HAP-1 (cell line): ENCODE results near the gene HIBADH.
A peak's percentile ranks its signal among the peaks of the same experiment; 100 is the strongest.

Source experiments
- DNase-seq, 2 experiments: peaks; one replicate each; pipeline ENCODE4 v3.0.0-alpha.2; 2016 to 2020; ENCODE audit warnings: low spot score in 2 of 2
- H3K27me3 ChIP-seq: fragments of 250-450 bp; sonication (Bioruptor Pico); 2 replicates; pipeline ENCODE4 v1.5.1; 2020; ENCODE audit warnings: low read depth, mild to moderate bottlenecking, moderate library complexity
- H3K36me3 ChIP-seq: fragments of 250-450 bp; sonication (Bioruptor Pico); replicated peaks from 2 replicates; pipeline ENCODE4 v1.5.1; 2020; ENCODE audit warnings: mild to moderate bottlenecking
- H3K4me1 ChIP-seq: fragments of 250-450 bp; sonication (Bioruptor Pico); 2 replicates; pipeline ENCODE4 v1.5.1; 2020; ENCODE audit warnings: mild to moderate bottlenecking
- H3K4me3 ChIP-seq: fragments of 250-450 bp; sonication (Bioruptor Pico); 2 replicates; pipeline ENCODE4 v1.5.1; 2020; ENCODE audit warnings: mild to moderate bottlenecking, moderate library complexity
- H3K9me3 ChIP-seq: fragments of 250-450 bp; sonication (Bioruptor Pico); 2 replicates; pipeline ENCODE4 v1.5.1; 2020; ENCODE audit warnings: mild to moderate bottlenecking, moderate library complexity
- in situ Hi-C: fragments of 300-500 bp; cut with MboI; formaldehyde crosslinking; loops from 3 replicates; pipeline ENCODE4 v1.14.3; 2020; ENCODE audit warnings: low sequenced_read_pairs, inconsistent platforms, mixed read lengths

Gene HIBADH

DNA sequence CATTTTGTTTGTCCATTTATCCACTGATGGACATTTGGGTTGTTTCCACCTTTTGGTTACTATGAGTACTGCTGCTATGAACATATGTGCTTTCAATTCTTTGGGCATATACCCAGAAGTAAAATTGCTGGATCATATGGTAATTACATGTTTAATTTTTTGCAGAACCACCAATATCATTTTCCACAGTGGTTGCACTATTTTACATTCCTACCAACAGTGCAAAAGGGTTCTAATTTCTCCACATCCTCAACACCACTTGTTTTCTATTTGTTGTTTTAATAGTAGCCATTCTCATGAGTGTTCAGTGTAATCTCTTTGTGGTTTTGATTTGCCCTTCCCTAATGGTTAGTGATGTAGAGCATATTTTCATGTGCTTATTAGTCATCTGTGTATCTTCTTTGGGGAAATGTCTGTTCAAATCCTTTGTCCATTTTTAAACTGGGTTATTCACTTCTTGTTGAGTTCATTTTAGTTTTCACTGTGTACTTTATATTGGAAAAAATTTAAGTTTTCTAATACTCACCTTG is 101.9 kb downstream of the HIBADH start:
- Histone ChIP-seq H3K9me3 (no peaks in the 10 kb centered on the region), H3K27me3 (no peaks in the 10 kb centered on the region), H3K4me3 (no peak overlapping the region), H3K36me3 (no peaks in the 10 kb centered on the region), H3K4me1 (no peaks in the 10 kb centered on the region)
- in situ Hi-C loops, result no loop called here
- DNase-seq, result no peak

DNA sequence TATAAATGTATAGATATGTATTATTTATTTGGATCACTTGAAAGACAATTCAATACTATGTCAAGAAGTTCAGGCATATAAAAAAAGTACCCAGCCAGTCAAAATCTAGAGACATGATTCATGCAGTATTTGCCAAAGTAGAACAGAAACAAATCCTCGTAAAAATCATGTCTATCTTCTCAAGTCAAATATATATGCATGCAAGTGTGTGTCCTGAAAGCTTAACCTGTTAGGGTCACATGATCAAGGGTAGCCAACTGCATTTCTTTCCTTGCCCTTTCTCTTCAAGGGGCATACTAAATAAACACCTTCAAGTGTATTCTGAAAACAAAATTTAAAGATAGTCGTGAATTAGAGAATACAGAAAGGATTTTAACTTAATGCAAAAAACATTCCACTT is 107.0 kb downstream of the HIBADH start:
- Histone ChIP-seq H3K27me3 (no peaks in the 10 kb centered on the region), H3K4me1 (peaks cover 47% of the 10 kb centered on the region), H3K36me3 (no peaks in the 10 kb centered on the region), H3K4me3 (no peak overlapping the region), H3K9me3 (no peaks in the 10 kb centered on the region)
- in situ Hi-C loops, result no loop called here
- DNase-seq, result no peak

DNA sequence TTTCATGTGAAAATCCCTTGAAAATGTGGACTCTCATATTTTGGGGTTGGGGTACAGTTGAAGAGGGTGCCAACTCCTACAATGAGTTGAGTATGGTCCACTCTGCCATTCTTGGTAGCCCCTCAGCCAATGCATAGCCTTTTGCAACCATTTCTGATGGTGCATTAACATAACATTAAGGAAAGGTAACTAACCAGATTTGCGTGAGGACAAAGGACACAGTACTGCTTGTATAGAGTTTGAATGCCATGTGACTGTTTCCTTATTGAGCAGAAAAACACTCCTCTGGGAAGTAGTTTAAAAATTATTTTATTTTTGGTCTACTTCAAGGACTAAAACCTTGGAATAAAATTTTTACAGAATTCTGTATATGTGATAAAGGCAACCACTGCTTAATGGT is 107.9 kb downstream of the HIBADH start:
- peak in 1 of 2 experiments; percentile 55 for DNase-seq
- peaks cover 55% of the 10 kb centered on the region for H3K4me1 ChIP-seq
- H3K9me3 ChIP-seq, result no peaks in the 10 kb centered on the region
- H3K36me3 ChIP-seq, result no peaks in the 10 kb centered on the region
- H3K27me3 ChIP-seq, result no peaks in the 10 kb centered on the region
- H3K4me3 ChIP-seq, result no peak overlapping the region
- in situ Hi-C loops, result no loop called here

DNA sequence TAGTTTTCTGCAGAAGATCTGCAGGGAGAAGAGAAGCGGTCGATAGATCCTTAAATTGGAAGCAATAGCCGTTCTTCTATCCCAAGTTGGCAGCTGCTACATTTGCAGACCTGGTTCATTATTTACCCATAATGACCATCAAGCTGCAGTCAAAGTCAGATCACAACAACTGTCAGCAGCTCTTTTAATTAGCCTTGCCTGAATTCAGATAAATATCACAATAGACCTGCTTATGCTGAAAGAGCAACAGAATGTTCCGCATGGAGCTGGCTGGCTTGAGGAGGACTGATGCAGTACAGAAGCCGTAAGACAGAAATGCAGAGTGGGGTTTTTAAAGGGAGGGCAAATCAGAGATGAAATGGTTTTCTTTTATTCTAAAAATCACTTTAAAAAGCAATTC is 109.4 kb downstream of the HIBADH start:
- peak; percentile 34 to 56 for DNase-seq
- in situ Hi-C loops, result no loop called here

DNA sequence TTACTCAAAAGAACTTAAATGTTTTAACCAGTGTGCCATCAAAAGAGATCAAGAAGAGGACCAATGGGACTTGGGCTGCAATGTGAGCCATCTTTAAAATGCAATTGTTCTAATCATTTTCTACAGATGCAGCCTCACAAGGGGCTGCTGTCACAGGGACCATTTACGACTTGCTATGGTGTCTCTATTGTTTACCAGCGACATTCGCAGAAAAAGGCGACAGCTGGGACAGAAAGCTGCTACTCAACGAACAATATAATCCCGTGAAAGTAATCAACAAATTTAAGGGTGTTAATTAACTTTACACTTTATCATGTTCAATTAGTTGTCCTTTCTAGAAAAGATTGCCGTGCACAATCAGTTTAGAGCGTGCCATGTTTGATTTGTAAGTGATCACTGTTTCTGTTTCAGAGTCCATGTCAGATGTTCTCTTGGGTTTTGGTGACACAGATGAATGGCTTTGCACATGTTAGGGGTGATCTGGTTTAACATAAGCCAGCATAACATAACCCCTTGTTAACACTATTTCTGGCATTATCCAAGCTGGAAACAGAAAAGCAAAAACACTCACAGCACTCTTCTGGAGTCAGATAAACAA is 110.8 kb downstream of the HIBADH start:
- H3K4me1 ChIP-seq, result peaks cover 81% of the 10 kb centered on the region
- H3K36me3 ChIP-seq, result no peaks in the 10 kb centered on the region
- no peaks in the 10 kb centered on the region for H3K9me3 ChIP-seq
- H3K4me3 ChIP-seq, result no peak overlapping the region
- in situ Hi-C loops, result no loop called here
- DNase-seq, result peak; percentile 19 to 48
- no peaks in the 10 kb centered on the region for H3K27me3 ChIP-seq

More for the DNA sequence above, 109.4 kb downstream of the HIBADH start:
- no peaks in the 10 kb centered on the region for H3K9me3 ChIP-seq
- H3K4me3 ChIP-seq, result no peak overlapping the region
- H3K27me3 ChIP-seq, result no peaks in the 10 kb centered on the region
- peaks cover 67% of the 10 kb centered on the region for H3K4me1 ChIP-seq
- H3K36me3 ChIP-seq, result no peaks in the 10 kb centered on the region

DNA sequence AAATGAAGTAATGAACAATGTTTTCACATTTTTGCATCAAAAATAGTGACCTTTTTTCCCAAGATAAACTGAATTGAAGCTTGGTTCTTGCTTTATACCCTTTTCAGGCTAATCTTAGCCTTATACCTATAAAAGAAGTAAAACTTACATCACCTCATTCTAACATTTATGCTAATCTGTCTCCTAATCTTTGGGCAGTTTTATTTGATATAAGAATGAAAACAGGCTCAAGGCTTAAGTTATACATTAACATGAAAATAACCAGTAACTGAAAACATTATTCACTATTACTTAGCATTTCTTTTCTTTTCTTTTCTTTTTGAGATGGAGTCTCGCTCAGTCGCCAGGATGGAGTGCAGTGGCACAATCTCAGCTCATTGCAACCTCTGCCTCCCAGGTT is 113.1 kb downstream of the HIBADH start:
- in situ Hi-C loops, result no loop called here
- Histone ChIP-seq H3K27me3 (no peaks in the 10 kb centered on the region), H3K9me3 (no peaks in the 10 kb centered on the region), H3K4me3 (no peak overlapping the region), H3K36me3 (no peaks in the 10 kb centered on the region), H3K4me1 (peaks cover 72% of the 10 kb centered on the region)
- peak; percentile 61 to 96 for DNase-seq

DNA sequence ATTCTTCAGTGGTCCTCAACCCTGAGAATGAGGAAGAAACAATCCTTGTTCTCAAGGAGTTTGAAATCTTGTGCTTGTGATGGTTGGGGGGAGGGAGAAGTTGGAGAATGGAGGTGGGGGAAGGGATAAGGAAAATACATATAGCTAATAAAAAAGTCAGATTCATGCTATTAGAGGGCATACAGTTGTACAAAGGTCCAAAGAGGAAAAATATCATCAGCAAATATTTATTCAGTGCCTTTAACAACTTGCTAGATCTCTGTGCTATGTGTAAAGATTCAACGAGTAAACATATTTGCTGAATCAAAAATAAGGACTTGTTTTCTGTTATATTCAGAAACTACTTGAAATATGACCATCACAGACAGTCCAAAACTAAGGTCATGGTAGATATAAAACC is 114.4 kb downstream of the HIBADH start:
- H3K4me1 ChIP-seq, result peaks cover 59% of the 10 kb centered on the region
- no peak overlapping the region for H3K4me3 ChIP-seq
- no peaks in the 10 kb centered on the region for H3K36me3 ChIP-seq
- no peak for DNase-seq
- in situ Hi-C loops, result no loop called here
- H3K9me3 ChIP-seq, result no peaks in the 10 kb centered on the region
- no peaks in the 10 kb centered on the region for H3K27me3 ChIP-seq

DNA sequence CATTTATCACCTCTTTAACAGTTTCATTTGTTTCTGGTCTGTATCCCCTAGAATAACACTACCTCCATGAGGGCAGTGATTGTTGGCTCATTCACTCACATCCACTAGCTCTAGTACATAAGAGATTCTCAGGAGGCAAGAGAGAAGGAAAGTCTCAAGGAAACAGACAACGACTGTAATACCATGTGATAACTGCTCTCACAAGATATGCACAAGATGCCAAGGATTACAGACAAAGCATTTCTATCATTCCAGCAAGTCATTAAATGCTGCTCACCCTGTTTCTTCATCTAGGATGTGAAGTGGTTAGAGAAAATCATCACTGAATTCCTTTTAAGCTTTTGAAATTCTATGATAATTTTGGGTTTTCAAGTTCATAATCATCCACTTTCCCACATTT is 115.3 kb downstream of the HIBADH start:
- no peak overlapping the region for H3K4me3 ChIP-seq
- DNase-seq, result peak in 1 of 2 experiments; percentile 43
- in situ Hi-C loops, result no loop called here
- H3K4me1 ChIP-seq, result peaks cover 50% of the 10 kb centered on the region
- no peaks in the 10 kb centered on the region for H3K9me3 ChIP-seq
- H3K36me3 ChIP-seq, result no peaks in the 10 kb centered on the region
- H3K27me3 ChIP-seq, result no peaks in the 10 kb centered on the region

DNA sequence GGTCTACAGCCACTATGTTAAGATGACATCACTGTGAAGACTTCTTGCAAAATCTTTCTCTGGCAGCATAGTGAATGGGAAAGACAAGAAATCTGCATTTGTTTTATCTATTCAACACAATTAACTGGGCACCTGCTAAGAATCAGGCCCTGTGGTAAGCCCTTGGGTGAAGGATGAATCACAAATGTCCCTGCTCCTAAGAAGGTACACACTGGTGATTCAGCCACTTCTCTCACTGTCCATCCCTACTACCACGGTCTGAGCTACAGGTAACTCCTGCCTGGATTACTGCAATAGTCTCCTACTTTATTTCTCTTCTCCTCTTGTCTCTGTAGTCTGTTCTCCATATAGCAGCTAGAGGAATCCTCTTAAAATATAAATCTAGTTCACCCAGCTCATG is 116.1 kb downstream of the HIBADH start:
- Histone ChIP-seq H3K4me3 (no peak overlapping the region), H3K4me1 (peaks cover 42% of the 10 kb centered on the region), H3K36me3 (peaks cover 1% of the 10 kb centered on the region), H3K9me3 (no peaks in the 10 kb centered on the region), H3K27me3 (no peaks in the 10 kb centered on the region)
- DNase-seq, result no peak
- in situ Hi-C loops, result no loop called here

DNA sequence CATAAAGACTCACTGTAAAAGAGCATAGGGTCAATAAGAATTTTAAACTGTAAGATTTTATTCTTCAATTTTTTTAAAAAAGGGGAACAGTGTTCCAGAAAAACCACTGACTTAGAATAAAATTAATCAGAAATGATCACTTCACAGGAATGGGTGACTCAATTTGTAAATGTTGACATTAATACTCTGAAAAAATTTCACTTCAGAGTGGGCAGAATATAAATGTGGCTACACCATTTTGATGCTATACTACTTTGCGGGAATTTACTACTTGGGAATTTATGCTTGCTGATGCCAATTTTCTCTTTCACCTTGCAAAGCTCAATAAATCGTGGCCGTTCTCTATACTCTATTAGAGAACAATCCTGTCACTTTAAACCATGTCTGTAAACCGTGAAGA is 126.9 kb downstream of the HIBADH start:
- Histone ChIP-seq H3K27me3 (no peaks in the 10 kb centered on the region), H3K36me3 (peaks cover 3% of the 10 kb centered on the region), H3K9me3 (no peaks in the 10 kb centered on the region), H3K4me3 (no peak overlapping the region), H3K4me1 (peaks cover 8% of the 10 kb centered on the region)
- DNase-seq, result no peak
- in situ Hi-C loops, result no loop called here

DNA sequence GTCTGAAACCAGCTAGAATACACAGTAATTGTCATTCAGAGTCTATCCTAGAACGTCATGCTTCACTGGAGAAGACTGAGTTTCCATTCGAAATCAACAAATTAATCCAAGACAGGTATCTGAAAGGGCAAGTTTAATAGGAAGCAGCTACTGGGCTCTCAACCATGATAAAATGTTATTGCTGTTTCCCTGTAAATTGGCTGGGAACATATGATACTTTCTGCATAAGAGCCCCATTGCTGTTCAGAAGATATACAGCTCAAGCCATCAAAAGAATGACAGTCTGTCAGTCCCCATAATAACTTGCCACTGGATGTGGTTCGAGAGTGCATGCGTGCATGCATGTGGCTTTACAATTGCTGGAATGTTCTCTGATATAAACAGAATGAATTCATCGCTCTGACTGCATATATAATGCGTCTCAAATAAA is 129.0 kb downstream of the HIBADH start:
- in situ Hi-C loops, result no loop called here
- H3K4me3 ChIP-seq, result no peak overlapping the region
- H3K4me1 ChIP-seq, result peaks cover 8% of the 10 kb centered on the region
- H3K36me3 ChIP-seq, result peaks cover 10% of the 10 kb centered on the region
- H3K27me3 ChIP-seq, result no peaks in the 10 kb centered on the region
- DNase-seq, result no peak
- no peaks in the 10 kb centered on the region for H3K9me3 ChIP-seq

DNA sequence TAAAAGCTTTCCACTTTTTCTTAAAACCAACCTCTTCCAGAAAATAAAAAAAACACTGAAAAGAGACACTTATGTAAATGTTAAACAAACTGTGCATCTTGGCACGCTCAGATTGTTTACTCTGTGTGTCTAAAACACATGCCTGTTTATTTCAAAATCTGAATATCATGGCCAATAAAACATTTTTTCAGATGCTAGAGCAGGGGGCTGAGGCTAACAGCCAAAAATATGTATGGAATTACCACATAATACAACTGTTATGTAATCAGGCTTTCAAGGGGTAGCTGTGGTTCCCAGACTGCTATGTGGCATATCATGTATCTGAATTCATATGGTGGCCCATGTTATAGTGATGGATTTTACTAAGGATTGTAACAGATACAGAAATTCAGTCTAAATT is 130.4 kb downstream of the HIBADH start:
- peaks cover 2% of the 10 kb centered on the region for H3K4me1 ChIP-seq
- no peaks in the 10 kb centered on the region for H3K9me3 ChIP-seq
- no peaks in the 10 kb centered on the region for H3K27me3 ChIP-seq
- DNase-seq, result no peak
- in situ Hi-C loops, result no loop called here
- no peak overlapping the region for H3K4me3 ChIP-seq
- peaks cover 16% of the 10 kb centered on the region for H3K36me3 ChIP-seq

DNA sequence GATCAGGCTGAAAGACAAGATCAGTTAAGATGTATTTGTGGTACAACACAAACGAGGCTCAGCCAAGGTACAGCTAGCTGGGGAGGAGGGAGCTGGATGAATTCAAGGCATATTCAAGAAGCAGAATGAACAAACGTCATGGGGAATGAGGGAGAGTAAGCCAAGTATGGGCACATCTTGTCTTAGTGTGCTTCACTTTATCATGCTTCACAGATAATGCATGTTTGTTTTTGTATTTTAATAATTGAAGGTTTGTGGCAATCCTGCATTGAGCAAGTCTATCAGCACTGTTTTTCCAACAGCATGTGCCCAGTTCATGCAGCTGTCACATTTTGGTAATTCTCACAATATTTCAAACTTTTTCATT is 135.4 kb downstream of the HIBADH start:
- H3K36me3 ChIP-seq, result peaks cover 17% of the 10 kb centered on the region
- H3K27me3 ChIP-seq, result no peaks in the 10 kb centered on the region
- no peak for DNase-seq
- 0 out of 2 replicates have a peak, but pooled peaks cover 2% of the 10 kb centered on the region for H3K4me1 ChIP-seq
- H3K9me3 ChIP-seq, result no peaks in the 10 kb centered on the region
- in situ Hi-C loops, result no loop called here
- no peak overlapping the region for H3K4me3 ChIP-seq

DNA sequence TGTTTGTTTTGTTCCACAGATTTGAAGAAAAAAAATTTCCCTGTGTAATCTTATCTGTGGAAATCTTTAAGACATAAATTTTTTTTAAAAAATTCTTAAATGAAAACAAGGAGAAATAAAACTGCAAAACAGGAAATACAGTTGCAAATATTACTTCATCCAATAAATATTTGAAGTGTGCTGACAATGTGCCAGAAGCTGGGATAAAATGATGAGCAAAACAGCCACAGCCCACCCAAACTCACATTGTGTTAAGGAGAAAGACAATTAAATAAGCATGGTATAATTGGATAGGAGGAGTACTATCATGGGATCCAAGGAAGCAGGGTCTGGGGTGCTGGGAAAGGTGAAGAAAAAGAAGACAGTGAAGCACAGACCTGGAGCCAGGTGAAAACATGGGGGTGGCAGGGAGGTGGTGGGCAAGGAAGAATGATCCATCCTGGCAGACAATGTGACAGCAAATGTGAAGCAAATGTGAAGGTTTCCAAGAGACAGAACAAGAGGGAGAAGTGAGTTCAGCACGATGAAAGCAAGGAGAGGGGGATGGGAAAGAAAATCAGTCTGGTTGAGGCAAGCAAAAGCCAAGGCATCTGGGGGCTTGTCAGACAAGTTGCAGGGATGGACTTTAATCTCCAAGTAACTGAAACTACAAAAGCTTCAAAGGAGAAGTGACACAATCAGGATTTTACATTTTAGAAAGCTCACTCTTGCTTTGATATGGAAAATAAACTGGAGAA is 135.9 kb downstream of the HIBADH start:
- peaks cover 17% of the 10 kb centered on the region for H3K36me3 ChIP-seq
- H3K4me1 ChIP-seq, result 0 out of 2 replicates have a peak, but pooled peaks cover 2% of the 10 kb centered on the region
- H3K4me3 ChIP-seq, result no peak overlapping the region
- in situ Hi-C loops, result no loop called here
- no peak for DNase-seq
- no peaks in the 10 kb centered on the region for H3K27me3 ChIP-seq
- no peaks in the 10 kb centered on the region for H3K9me3 ChIP-seq
